8988T (cell line): Measurements from ENCODE around the gene MICB.
"Not testable (repeated sequence)": the region's sequence is repeated elsewhere in the genome, so short reads cannot be mapped to it uniquely, and the experiment has no call there.

Experiments used
- DNase-seq: peaks from one replicate; pipeline ENCODE4 v3.0.0; 2011

Gene MICB

GRCh38 chr6:31497531-31498476 is at the start of gene MICB:
MICB (plus strand) TSS chr6:31498145; CDS start chr6:31498194, 49 bp downstream.
- DNase-seq = peak; percentile 72

GRCh38 chr6:31450751-31451150 is 47.2 kb upstream of the MICB start:
- no peak for DNase-seq

DNA sequence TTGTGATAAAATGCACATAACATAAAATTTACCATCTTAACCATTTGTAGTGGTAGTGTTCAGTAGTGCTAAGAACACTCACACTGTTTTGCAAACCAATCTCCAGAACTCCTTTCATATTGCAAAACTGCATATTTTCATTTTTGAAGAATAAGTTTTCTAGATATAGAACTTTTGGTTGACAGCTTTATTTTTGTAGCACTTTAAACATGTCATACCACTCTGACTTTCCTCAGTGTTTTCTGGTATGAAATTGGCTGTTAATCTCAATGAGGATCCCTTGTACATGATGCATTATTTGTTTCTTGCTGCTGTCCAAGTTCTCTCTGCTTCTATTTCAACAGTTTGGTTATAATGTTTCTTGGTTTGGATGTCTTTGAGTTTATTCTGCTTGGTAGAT is 45.1 kb upstream of the MICB start:
- no peak for DNase-seq

- DNase-seq = no peak
These were observed 44.7 kb upstream of the MICB start for GRCh38 chr6:31453259-31453658.

GRCh38 chr6:31459864-31460263 is 38.1 kb upstream of the MICB start:
- not testable (repeated sequence) for DNase-seq

DNA sequence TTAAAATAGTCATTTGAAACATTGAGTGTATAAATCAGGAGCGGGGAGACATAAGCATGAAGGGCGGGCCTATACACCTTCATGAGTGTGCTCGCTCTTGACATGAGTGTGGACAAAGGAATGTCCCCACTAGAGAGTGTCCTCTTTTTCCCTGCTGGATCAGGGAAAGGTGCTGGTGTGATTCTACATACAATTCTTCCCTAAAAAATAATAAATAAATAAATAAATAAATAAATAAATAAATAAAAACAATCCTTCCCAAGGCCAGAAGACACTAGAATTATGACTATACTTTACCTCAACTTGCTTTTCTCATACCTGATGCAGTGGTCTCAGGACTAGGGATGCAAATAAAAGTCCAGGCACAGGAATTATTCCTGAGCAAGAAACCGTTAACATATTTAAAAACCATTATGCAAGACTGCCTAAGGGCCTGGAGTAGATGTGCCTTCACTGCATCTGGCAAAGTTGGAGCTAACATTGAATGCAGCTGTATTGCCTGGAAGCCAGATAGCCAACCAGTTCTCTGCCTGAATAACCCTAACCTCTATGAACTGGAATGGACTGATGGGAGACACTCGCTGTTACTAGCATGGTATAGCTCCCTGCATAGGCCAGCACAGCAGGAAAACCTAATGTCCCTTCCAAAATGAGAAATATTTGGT is 37.5 kb upstream of the MICB start:
- DNase-seq = no peak

DNA sequence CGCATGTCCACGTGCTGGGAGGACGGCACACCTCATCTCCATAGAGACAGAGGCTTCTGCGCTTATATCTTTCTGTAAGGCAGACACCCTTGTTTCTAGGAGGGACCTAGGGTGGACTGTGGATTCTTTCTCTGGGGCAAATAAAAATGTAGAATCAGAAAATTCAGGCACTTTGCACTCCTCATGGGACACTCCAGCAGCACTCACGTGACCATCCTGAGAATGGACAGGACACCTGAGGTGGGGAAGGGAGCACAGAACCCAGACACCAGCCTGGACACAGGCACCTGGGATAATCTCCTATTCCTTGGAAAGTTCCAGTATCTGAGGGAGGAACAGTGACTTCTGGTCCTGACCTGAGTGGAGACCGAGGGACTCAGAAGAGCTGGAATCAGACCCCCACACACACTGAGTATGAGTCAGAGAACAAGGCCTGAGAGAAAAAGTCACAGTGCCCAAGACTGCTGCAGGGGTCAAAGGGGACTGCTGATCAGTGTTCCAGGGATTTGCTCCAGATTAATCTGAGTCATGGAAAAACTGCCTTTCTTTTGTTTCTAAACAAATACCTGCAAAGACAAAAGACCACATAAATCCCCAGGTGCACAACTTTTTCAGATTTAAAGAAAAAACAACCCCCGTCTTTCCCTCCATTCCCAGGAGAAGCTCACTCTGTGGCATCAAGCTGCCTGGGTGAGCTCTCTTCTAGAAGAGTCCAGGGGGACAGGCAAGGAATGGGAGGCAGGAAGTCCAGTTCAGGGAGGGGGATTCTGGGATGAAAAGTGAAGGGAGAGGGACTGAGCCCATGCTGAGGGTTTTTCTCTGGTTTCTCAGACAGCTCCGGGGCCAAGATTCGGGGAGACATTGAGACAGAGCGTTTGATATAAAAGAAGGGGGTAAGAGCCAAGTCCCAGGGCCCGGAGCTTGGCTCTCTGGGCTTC is 35.6 kb upstream of the MICB start:
- DNase-seq = no peak

GRCh38 chr6:31462964-31463870 is 34.7 kb upstream of the MICB start:
- peak; percentile 78 for DNase-seq

DNA sequence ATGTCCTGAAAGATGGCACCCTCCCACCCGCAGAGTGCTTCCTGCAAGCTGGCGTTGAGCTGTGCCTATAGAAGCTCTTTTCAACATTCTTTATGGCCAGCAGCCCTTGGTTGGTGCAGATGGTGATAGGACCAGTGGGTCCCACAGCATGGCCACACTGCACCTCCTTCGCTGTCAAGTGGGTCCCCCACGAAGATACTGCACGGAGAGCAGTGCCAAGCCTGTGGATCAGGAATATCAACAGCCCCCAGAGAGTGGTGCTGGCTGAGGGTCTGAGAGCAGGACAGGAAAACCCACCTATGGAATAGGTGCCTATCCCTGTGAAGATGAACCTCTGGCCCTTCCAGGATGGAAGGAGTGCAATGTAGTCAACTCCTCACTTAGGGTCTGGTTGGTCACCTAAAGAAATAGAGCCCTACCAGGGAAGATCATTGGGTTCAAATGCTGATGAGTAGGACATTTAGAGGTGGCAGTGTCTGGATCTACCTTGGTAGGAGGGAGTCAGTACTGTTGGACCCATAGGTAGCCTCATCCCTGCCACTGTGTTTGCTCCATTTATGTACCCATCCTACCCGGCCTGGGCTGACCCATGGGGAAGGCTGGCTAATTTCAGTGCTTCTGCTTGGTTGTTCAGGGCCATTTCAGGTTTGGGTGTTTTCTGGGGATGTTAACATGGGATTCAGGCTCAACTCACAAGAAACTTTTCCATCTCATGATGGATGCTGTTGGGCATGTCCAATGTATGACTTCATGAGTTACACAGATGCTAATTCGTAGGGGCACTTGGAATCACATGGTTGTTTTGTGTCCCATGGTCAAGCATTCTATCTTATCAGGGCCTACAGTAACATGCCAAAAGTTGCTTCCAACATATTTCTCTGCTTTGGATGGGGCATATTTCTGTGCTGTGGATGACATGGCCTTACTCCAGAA is 33.4 kb upstream of the MICB start:
- no peak for DNase-seq

- no peak for DNase-seq
These were observed 32.8 kb upstream of the MICB start for GRCh38 chr6:31465185-31465536.

DNA sequence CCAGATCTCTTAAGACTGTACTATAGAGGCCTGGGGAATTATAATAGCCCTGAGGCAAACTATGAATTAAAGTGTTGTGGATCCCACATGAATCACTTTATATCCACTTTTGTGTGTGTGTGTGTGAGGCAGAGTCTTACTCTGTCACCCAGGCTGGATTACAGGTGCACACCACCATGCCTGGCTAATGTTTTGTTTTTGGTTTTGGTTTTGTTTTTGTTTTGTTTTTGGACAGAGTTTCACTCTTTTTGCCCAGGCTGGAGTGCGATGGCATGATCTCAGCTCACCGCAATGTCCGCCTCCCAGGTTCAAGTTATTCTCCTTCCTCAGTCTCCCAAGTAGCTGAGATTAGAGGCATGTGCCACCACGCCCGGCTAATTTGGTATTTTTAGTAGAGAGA is 32.2 kb upstream of the MICB start:
- no peak for DNase-seq

DNA sequence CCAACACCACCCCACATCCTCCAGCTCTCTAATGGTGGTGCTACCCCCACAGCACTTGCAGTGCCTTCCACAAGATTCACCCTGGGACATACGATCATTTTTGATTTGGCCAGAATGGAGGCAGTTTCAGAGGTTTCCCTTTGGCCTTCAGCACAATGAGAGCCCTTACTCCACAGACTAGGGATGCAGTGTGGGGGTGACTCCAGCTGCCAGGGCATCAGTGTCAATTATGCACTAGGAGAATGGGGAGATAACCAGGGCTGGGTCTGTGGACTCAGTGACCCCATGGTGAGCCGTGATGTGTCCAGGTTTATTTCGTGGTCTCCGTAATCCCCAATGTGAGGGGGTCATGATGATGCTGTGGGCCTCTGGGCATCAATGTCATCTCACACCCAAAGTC is 31.5 kb upstream of the MICB start:
- DNase-seq = no peak

GRCh38 chr6:31467151-31467550 is 30.8 kb upstream of the MICB start:
- no peak for DNase-seq

DNA sequence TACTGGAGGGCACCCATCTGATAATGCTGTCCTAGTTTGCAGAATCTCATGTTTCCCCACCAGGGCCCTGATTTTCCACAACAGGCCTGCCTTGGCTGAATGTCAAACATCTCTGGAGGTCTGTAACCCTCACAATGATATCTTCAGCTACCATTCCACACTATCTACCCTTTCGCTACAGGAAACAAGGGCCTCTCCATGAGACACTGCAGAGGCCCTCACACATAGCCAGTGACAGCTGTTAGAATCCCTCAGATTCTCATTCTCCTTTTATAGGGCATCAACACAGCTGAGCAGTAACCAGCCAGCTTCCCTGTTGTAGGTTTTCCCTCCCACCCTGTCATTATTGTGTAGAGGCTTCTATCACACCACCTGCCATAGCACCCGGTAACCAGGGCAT is 29.6 kb upstream of the MICB start:
- no peak for DNase-seq

DNA sequence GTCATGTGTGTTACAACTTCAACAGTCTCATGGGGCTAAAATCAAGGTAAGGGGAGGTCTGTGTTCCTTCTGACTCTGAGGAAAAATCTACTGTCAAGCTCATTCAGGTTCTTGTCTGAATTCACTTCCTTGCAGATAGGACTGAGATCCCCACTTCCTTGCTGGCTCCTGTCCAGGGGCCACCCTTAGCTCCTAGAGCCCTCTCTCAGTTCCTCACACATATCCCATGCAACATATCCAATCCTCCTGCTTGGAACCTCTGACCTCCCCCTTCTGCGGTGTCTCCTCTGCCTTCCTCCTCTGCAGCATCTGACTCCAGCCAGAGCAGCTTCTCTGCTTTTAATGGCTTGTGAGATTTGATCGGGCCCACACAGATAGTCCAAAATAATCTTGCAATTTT is 27.1 kb upstream of the MICB start:
- DNase-seq = no peak

DNA sequence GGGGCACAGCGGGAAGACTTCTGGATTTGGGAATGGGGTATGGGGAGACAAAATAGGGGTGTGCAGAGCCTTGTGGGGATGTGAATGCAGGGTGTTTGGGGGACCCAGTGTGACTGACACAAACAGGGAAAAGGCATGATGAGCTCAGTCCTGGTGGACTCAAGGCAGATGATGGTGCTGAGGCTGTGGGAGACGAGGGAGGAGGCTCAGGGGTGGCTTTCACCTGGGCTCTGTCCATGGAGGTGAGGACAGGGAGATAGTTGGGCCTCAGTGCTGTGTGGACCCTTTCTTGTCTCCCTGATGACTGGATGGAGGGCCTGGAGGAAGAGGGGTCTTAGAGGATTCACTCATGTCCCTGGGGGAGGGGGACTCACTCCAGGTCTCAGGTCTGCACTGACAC is 26.2 kb upstream of the MICB start:
- DNase-seq = no peak

GRCh38 chr6:31472259-31472658 is 25.7 kb upstream of the MICB start:
- no peak for DNase-seq

GRCh38 chr6:31473244-31473643 is 24.7 kb upstream of the MICB start:
- no peak for DNase-seq

- DNase-seq = no peak
These were observed 23.9 kb upstream of the MICB start for GRCh38 chr6:31473780-31474761.

DNA sequence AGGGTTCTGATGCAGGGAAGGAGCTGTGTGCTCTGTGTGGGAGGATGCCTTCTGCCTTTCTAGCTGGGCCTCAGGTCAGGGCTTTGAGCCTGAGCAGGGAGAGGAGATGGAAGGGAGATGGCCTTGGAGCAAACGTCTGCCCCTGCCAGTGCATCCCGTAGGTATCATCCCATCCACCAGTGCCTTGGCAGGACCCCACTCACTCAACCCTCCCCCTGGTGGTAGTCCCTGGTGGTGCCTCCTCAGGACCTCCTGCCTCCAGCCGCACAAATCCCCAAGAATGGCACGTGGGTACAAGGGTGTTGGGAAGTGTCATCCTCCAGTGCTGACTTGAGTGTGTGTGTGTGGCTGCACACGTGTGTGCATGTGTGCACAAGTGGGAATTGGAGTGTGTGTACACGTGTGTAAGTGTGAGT is 23.1 kb upstream of the MICB start:
- no peak for DNase-seq
